ENCODE data around the gene HOXB3.

Gene HOXB3

GRCh38 chr17:48589831-48590606 is at the start of gene HOXB3:
HOXB3 (minus strand) TSS chr17:48590241; CDS start chr17:48552474, 37,767 bp downstream.
- DNase-seq (ENCODE audit: low read depth), result no peak

- no peak for DNase-seq (ENCODE audit: low read depth)
Measured at GRCh38 chr17:48639136-48639535, 49.1 kb upstream of the HOXB3 start.

- no peak for DNase-seq (ENCODE audit: low read depth)
Measured at GRCh38 chr17:48637323-48638260, 47.6 kb upstream of the HOXB3 start.

GRCh38 chr17:48636177-48637018 is 46.4 kb upstream of the HOXB3 start:
- no peak for DNase-seq (ENCODE audit: low read depth)

GRCh38 chr17:48634493-48635208 is 44.6 kb upstream of the HOXB3 start:
- DNase-seq (ENCODE audit: low read depth), result no peak

- DNase-seq (ENCODE audit: low read depth), result no peak
Measured at GRCh38 chr17:48633266-48633677, 43.2 kb upstream of the HOXB3 start.

GRCh38 chr17:48632579-48633265 is 42.7 kb upstream of the HOXB3 start:
- DNase-seq (ENCODE audit: low read depth), result no peak

- DNase-seq (ENCODE audit: low read depth), result no peak
Measured at GRCh38 chr17:48631693-48632578, 41.9 kb upstream of the HOXB3 start.

- no peak for DNase-seq (ENCODE audit: low read depth)
Measured at GRCh38 chr17:48630925-48631692, 41.1 kb upstream of the HOXB3 start.

- DNase-seq (ENCODE audit: low read depth), result no peak
Measured at GRCh38 chr17:48630009-48630924, 40.2 kb upstream of the HOXB3 start.

- no peak for DNase-seq (ENCODE audit: low read depth)
Measured at GRCh38 chr17:48629411-48629759, 39.3 kb upstream of the HOXB3 start.

GRCh38 chr17:48628649-48629410 is 38.8 kb upstream of the HOXB3 start:
- DNase-seq (ENCODE audit: low read depth), result no peak

GRCh38 chr17:48627623-48628521 is 37.8 kb upstream of the HOXB3 start:
- DNase-seq (ENCODE audit: low read depth), result no peak

- DNase-seq (ENCODE audit: low read depth), result no peak
Measured at GRCh38 chr17:48627118-48627597, 37.1 kb upstream of the HOXB3 start.

- no peak for DNase-seq (ENCODE audit: low read depth)
Measured at GRCh38 chr17:48626245-48627117, 36.4 kb upstream of the HOXB3 start, which contains the start of gene HOXB9. HOXB9 (minus strand) TSS chr17:48626358; CDS start chr17:48626269, 89 bp downstream.
